Mesenchymal stem cell (in vitro differentiated cells and primary cell): ENCODE results near the gene GAK.

ENCODE experiments used
- DNase-seq: peaks from one replicate; pipeline ENCODE4 v3.0.0-alpha.2; 2013
- H2AFZ ChIP-seq: one replicate; pipeline ENCODE4 v1.6.1; 2013; ENCODE audit warnings: low read depth, mild to moderate bottlenecking, control low read depth, inconsistent platforms, low read length, moderate library complexity
- H2AK5ac ChIP-seq: 2 replicates; pipeline ENCODE4 v1.6.1; 2013; ENCODE audit warnings: low read length, moderate library complexity, mild to moderate bottlenecking, inconsistent platforms; ENCODE audit not compliant: severe bottlenecking
- H2BK120ac ChIP-seq: one replicate; pipeline ENCODE4 v1.6.1; 2013; ENCODE audit warnings: low read depth, mild to moderate bottlenecking, inconsistent platforms, low read length, moderate library complexity
- H2BK12ac ChIP-seq, 2 experiments: one replicate each; pipeline ENCODE4 v1.6.1; 2013; ENCODE audit warnings: inconsistent platforms in 2 of 2, low read length in 2 of 2, mild to moderate bottlenecking in 2 of 2, moderate library complexity in 2 of 2, control low read depth in 1 of 2
- H2BK15ac ChIP-seq: one replicate; pipeline ENCODE4 v1.6.1; 2013; ENCODE audit warnings: mild to moderate bottlenecking, low read depth, inconsistent platforms; ENCODE audit not compliant: poor library complexity, severe bottlenecking
- H2BK5ac ChIP-seq: 2 replicates; pipeline ENCODE4 v1.6.1; 2013; ENCODE audit warnings: low read depth, mild to moderate bottlenecking, low read length, control low read depth, inconsistent platforms; ENCODE audit not compliant: poor library complexity, severe bottlenecking
- H3K14ac ChIP-seq, 2 experiments: one replicate each; pipeline ENCODE4 v1.6.1; 2013; ENCODE audit warnings: inconsistent platforms in 2 of 2, low read length in 2 of 2, control low read depth in 1 of 2, mild to moderate bottlenecking in 1 of 2, moderate library complexity in 1 of 2
- H3K18ac ChIP-seq, 2 experiments: one replicate each; pipeline ENCODE4 v1.6.1; 2013; ENCODE audit warnings: inconsistent platforms in 2 of 2, low read length in 2 of 2, control low read depth in 1 of 2, low read depth in 1 of 2, mild to moderate bottlenecking in 1 of 2
- H3K23ac ChIP-seq, 2 experiments: one replicate each; pipeline ENCODE4 v1.6.1; 2013; ENCODE audit warnings: inconsistent platforms in 2 of 2, low read length in 2 of 2, mild to moderate bottlenecking in 2 of 2, moderate library complexity in 2 of 2, control low read depth in 1 of 2
- H3K27ac ChIP-seq: 2 replicates; pipeline ENCODE4 v1.5.1; 2013; ENCODE audit warnings: mild to moderate bottlenecking, moderate library complexity, low read length, control low read depth, inconsistent platforms; ENCODE audit not compliant: poor library complexity, severe bottlenecking
- H3K27me3 ChIP-seq, 2 experiments: 2 replicates each; pipeline versions ENCODE4 v1.6.1 to v1.7.0; 2013; ENCODE audit warnings: low read length in 2 of 2, mild to moderate bottlenecking in 2 of 2, moderate library complexity in 2 of 2, control low read depth in 1 of 2, inconsistent platforms in 1 of 2; ENCODE audit not compliant: control insufficient read depth in 1 of 2, insufficient read depth in 1 of 2
- H3K36me3 ChIP-seq, 2 experiments: 2 replicates each; pipeline versions ENCODE4 v1.6.1 to v1.7.0; 2013; ENCODE audit warnings: low read length in 2 of 2, control low read depth in 1 of 2, inconsistent platforms in 1 of 2, low read depth in 1 of 2, mild to moderate bottlenecking in 1 of 2; ENCODE audit not compliant: insufficient read depth in 2 of 2, control insufficient read depth in 1 of 2
- H3K4ac ChIP-seq, 2 experiments: one replicate each; pipeline ENCODE4 v1.6.1; 2013; ENCODE audit warnings: inconsistent platforms in 2 of 2, low read length in 2 of 2, mild to moderate bottlenecking in 2 of 2, moderate library complexity in 2 of 2, control low read depth in 1 of 2, low read depth in 1 of 2
- H3K4me1 ChIP-seq: 2 replicates; pipeline ENCODE4 v1.6.1; 2013; ENCODE audit warnings: low read depth, low read length, control low read depth; ENCODE audit not compliant: control insufficient read depth, insufficient read depth
- H3K4me2 ChIP-seq: 2 replicates; pipeline ENCODE4 v1.6.1; 2013; ENCODE audit warnings: low read length, mild to moderate bottlenecking, inconsistent platforms; ENCODE audit not compliant: poor library complexity, severe bottlenecking
- H3K4me3 ChIP-seq, 2 experiments: 2 replicates each; pipeline versions ENCODE4 v1.5.1 to v1.7.0; 2013; ENCODE audit warnings: low read length in 2 of 2, mild to moderate bottlenecking in 2 of 2, control low read depth in 1 of 2, low read depth in 1 of 2; ENCODE audit not compliant: insufficient read depth in 1 of 2
- H3K79me1 ChIP-seq: replicated peaks from 2 replicates; pipeline ENCODE4 v1.6.1; 2013; ENCODE audit warnings: mild to moderate bottlenecking, control low read depth, low read length, inconsistent platforms; ENCODE audit not compliant: poor library complexity, severe bottlenecking
- H3K9ac ChIP-seq: 2 replicates; pipeline ENCODE4 v1.7.0; 2013; ENCODE audit warnings: mild to moderate bottlenecking, low read length, moderate library complexity
- H3K9me3 ChIP-seq: 2 replicates; pipeline ENCODE4 v1.7.0; 2013; ENCODE audit warnings: mild to moderate bottlenecking, low read length; ENCODE audit not compliant: control insufficient read depth
- H4K8ac ChIP-seq: one replicate; pipeline ENCODE4 v1.6.1; 2013; ENCODE audit warnings: inconsistent platforms, mild to moderate bottlenecking, low read length, moderate library complexity
- H4K91ac ChIP-seq: one replicate; pipeline ENCODE4 v1.6.1; 2013; ENCODE audit warnings: mild to moderate bottlenecking, low read length, inconsistent platforms
- WGBS: methylation state at CpG from one replicate; pipeline ENCODE4 v1.1.7; 2013; ENCODE audit warnings: mixed read lengths; 5-methylcytosine and 5-hydroxymethylcytosine counted together

GAK gene

GRCh38 chr4:951594-952468 lies 19.7 kb upstream of the GAK start:
- H3K27ac ChIP-seq: no peak overlapping the region
- H3K4me2 ChIP-seq: no peak overlapping the region
- H3K18ac ChIP-seq: no peak overlapping the region
- H3K9ac ChIP-seq: no peak overlapping the region
- H2BK15ac ChIP-seq: no peak overlapping the region
- DNase-seq: no peak
- no peak overlapping the region for H3K23ac ChIP-seq
- H3K4me3 ChIP-seq: no peak overlapping the region
- no peak overlapping the region for H4K91ac ChIP-seq
- peaks cover 18 to 53% of the 10 kb centered on the region in 2 experiments for H3K36me3 ChIP-seq
- no peak overlapping the region for H2AK5ac ChIP-seq
- peaks cover 7% of the 10 kb centered on the region for H3K4me1 ChIP-seq
- H2BK12ac ChIP-seq: no peak overlapping the region
- WGBS: 94% methylated on average over 23 of the region's 23 CpGs
- H3K4ac ChIP-seq: no peak overlapping the region
- peaks cover 14% of the 10 kb centered on the region for H3K79me1 ChIP-seq
- no peak overlapping the region for H4K8ac ChIP-seq
- no peak overlapping the region for H2AFZ ChIP-seq
- H2BK5ac ChIP-seq: no peak overlapping the region
- no peak overlapping the region for H2BK120ac ChIP-seq
- no peak overlapping the region for H3K14ac ChIP-seq
- no peaks in the 10 kb centered on the region for H3K9me3 ChIP-seq
- no peaks in the 10 kb centered on the region for H3K27me3 ChIP-seq

DNA sequence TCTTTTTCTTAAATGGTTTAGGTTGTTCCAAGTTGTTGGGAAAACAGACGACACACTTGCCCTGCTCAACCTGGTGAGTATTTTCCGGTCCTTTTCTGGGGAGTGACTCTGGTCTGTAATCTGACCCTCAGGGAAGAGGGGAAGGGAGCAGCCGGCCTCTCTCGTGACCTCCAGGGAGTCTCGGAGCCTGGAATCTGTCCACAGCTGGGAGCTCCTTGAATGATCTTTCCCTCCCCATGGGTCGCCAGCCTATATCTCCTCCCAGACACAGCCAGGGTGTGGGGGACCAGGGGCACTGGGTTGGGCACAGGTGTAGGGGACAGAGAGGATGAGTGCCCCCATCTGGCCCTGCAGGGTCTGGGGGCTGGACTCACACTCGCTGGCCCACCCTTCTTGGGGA lies 19.1 kb upstream of the GAK start:
- H3K23ac ChIP-seq: no peak overlapping the region
- H2BK120ac ChIP-seq: no peak overlapping the region
- no peak overlapping the region for H4K91ac ChIP-seq
- H3K9ac ChIP-seq: no peak overlapping the region
- no peak overlapping the region for H3K4ac ChIP-seq
- no peak overlapping the region for H3K18ac ChIP-seq
- no peaks in the 10 kb centered on the region for H3K9me3 ChIP-seq
- peaks cover 8% of the 10 kb centered on the region for H3K4me1 ChIP-seq
- H2BK5ac ChIP-seq: no peak overlapping the region
- no peak overlapping the region for H3K27ac ChIP-seq
- 54% methylated on average over 3 of the region's 7 CpGs for WGBS
- H2AFZ ChIP-seq: no peak overlapping the region
- peaks cover 18 to 54% of the 10 kb centered on the region in 2 experiments for H3K36me3 ChIP-seq
- DNase-seq: no peak
- no peaks in the 10 kb centered on the region for H3K27me3 ChIP-seq
- H2AK5ac ChIP-seq: no peak overlapping the region
- no peak overlapping the region for H3K4me3 ChIP-seq
- H3K4me2 ChIP-seq: no peak overlapping the region
- no peak overlapping the region for H2BK15ac ChIP-seq
- H4K8ac ChIP-seq: no peak overlapping the region
- peaks cover 20% of the 10 kb centered on the region for H3K79me1 ChIP-seq
- no peak overlapping the region for H3K14ac ChIP-seq
- no peak overlapping the region for H2BK12ac ChIP-seq

GRCh38 chr4:950136-951020 lies 18.3 kb upstream of the GAK start:
- Histone ChIP-seq H2BK5ac (no peak overlapping the region), H3K27ac (no peak overlapping the region), H2AK5ac (no peak overlapping the region), H2BK12ac (no peak overlapping the region), H3K79me1 (peaks cover 26% of the 10 kb centered on the region), H3K27me3 (peaks cover 0 to 4% of the 10 kb centered on the region in 2 experiments), H3K9ac (no peak overlapping the region), H3K14ac (no peak overlapping the region), H4K91ac (no peak overlapping the region), H2AFZ (no peak overlapping the region), H3K4ac (no peak overlapping the region), H3K36me3 (peaks cover 14 to 46% of the 10 kb centered on the region in 2 experiments), H4K8ac (no peak overlapping the region), H3K23ac (no peak overlapping the region), H3K4me1 (peaks cover 16% of the 10 kb centered on the region), H2BK15ac (no peak overlapping the region), H3K4me3 (no peak overlapping the region), H3K9me3 (no peaks in the 10 kb centered on the region), H2BK120ac (no peak overlapping the region), H3K18ac (no peak overlapping the region), H3K4me2 (no peak overlapping the region)
- 93% methylated on average over 30 of the region's 30 CpGs for WGBS
- DNase-seq: no peak

DNA sequence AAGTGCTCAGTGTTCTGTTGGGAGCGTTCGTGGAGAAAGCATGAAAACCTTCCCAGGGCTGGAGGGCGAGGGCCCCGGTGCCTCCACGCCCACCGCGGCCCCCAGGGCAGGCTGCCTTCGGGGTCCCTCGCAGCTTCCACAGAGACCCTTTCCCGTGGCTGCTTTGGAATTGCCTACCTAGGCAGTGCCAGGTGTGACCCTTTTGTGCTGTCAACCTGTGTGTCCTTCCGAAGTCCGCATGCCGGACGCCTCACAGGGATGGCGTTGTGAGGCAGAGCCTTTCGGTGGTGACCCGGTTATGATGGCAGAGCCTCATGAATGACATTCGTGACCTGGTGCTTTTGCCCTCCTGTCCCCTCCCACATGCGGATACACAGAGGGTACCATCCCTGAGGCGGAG lies 17.5 kb upstream of the GAK start:
- no peak overlapping the region for H2BK120ac ChIP-seq
- no peak overlapping the region for H4K8ac ChIP-seq
- H2BK5ac ChIP-seq: no peak overlapping the region
- H2AK5ac ChIP-seq: no peak overlapping the region
- peaks cover 0 to 4% of the 10 kb centered on the region in 2 experiments for H3K27me3 ChIP-seq
- no peak overlapping the region for H3K27ac ChIP-seq
- H2BK12ac ChIP-seq: no peak overlapping the region
- no peak overlapping the region for H3K4me3 ChIP-seq
- H4K91ac ChIP-seq: no peak overlapping the region
- H3K4me2 ChIP-seq: no peak overlapping the region
- no peak overlapping the region for H3K14ac ChIP-seq
- H2BK15ac ChIP-seq: no peak overlapping the region
- 95% methylated on average over 18 of the region's 20 CpGs for WGBS
- no peak overlapping the region for H3K18ac ChIP-seq
- H3K79me1 ChIP-seq: peaks cover 26% of the 10 kb centered on the region
- H3K23ac ChIP-seq: no peak overlapping the region
- peaks cover 22% of the 10 kb centered on the region for H3K4me1 ChIP-seq
- H3K4ac ChIP-seq: no peak overlapping the region
- peaks cover 12 to 41% of the 10 kb centered on the region in 2 experiments for H3K36me3 ChIP-seq
- DNase-seq: no peak
- no peaks in the 10 kb centered on the region for H3K9me3 ChIP-seq
- no peak overlapping the region for H2AFZ ChIP-seq
- H3K9ac ChIP-seq: no peak overlapping the region
